Ramos (cell line): ENCODE results near the gene COL6A5.
"Not testable (repeated sequence)": the region's sequence is repeated elsewhere in the genome, so short reads cannot be mapped to it uniquely, and the experiment has no call there.

Experiments used
- in situ Hi-C: fragments of 300-500 bp; cut with MboI; formaldehyde crosslinking; loops from one replicate; pipeline ENCODE4 v1.14.3; 2022; ENCODE audit warnings: low sequenced_read_pairs; ENCODE audit not compliant: unreplicated experiment

COL6A5 gene

GRCh38 chr3:130345487-130346079, at the start of gene COL6A5:
TSS of gene COL6A5 (plus strand) at chr3:130345672. CDS start at chr3:130373639, 27,967 bp downstream.
- in situ Hi-C loops = no loop called here

- in situ Hi-C loops = no loop called here
Observed at GRCh38 chr3:130299531-130299930, 45.9 kb upstream of the COL6A5 start.

GRCh38 chr3:130300888-130301287, 44.6 kb upstream of the COL6A5 start:
- in situ Hi-C loops = no loop called here

- in situ Hi-C loops = no loop called here
Observed at GRCh38 chr3:130310109-130310508, 35.4 kb upstream of the COL6A5 start.

- in situ Hi-C loops = no loop called here
Observed at GRCh38 chr3:130312374-130312773, 33.1 kb upstream of the COL6A5 start.

GRCh38 chr3:130316169-130316568, 29.3 kb upstream of the COL6A5 start:
- in situ Hi-C loops = no loop called here

GRCh38 chr3:130323503-130323902, 22.0 kb upstream of the COL6A5 start:
- in situ Hi-C loops = no loop called here

GRCh38 chr3:130340766-130341165, 4.7 kb upstream of the COL6A5 start:
- in situ Hi-C loops = no loop called here

- in situ Hi-C loops = no loop called here
Observed at GRCh38 chr3:130341388-130341787, 4.1 kb upstream of the COL6A5 start.

GRCh38 chr3:130341882-130342281, 3.6 kb upstream of the COL6A5 start:
- in situ Hi-C loops = no loop called here

- in situ Hi-C loops = no loop called here
Observed at GRCh38 chr3:130342821-130343661, 2.4 kb upstream of the COL6A5 start.

- in situ Hi-C loops = not testable (repeated sequence)
Observed at GRCh38 chr3:130348258-130348657, 2.8 kb downstream of the COL6A5 start.

GRCh38 chr3:130354430-130354829, 9.0 kb downstream of the COL6A5 start:
- in situ Hi-C loops = no loop called here

- in situ Hi-C loops = no loop called here
Observed at GRCh38 chr3:130374033-130374432, 28.6 kb downstream of the COL6A5 start.

- in situ Hi-C loops = no loop called here
Observed at GRCh38 chr3:130374908-130375307, 29.4 kb downstream of the COL6A5 start.

- in situ Hi-C loops = no loop called here
Observed at GRCh38 chr3:130377960-130378676, 32.6 kb downstream of the COL6A5 start.

GRCh38 chr3:130378677-130379191, 33.3 kb downstream of the COL6A5 start:
- in situ Hi-C loops = no loop called here

- in situ Hi-C loops = no loop called here
Observed at GRCh38 chr3:130379274-130379673, 33.8 kb downstream of the COL6A5 start.

- in situ Hi-C loops = no loop called here
Observed at GRCh38 chr3:130380398-130380797, 34.9 kb downstream of the COL6A5 start.

- in situ Hi-C loops = no loop called here
Observed at GRCh38 chr3:130383424-130383823, 38.0 kb downstream of the COL6A5 start.

- in situ Hi-C loops = no loop called here
Observed at GRCh38 chr3:130384476-130385025, 39.1 kb downstream of the COL6A5 start.
